ENCODE results near the gene KIF20B. TPM values are rescaled to one million over a fixed set of nuclear protein-coding genes. Genes with fewer than 3 reads are reported as not detected.
A peak's percentile ranks its signal among the peaks of the same experiment; 100 is the strongest.

The KIF20B gene
- total RNA-seq, 1 experiment from 2014 or later, result 59.1 TPM

DNA sequence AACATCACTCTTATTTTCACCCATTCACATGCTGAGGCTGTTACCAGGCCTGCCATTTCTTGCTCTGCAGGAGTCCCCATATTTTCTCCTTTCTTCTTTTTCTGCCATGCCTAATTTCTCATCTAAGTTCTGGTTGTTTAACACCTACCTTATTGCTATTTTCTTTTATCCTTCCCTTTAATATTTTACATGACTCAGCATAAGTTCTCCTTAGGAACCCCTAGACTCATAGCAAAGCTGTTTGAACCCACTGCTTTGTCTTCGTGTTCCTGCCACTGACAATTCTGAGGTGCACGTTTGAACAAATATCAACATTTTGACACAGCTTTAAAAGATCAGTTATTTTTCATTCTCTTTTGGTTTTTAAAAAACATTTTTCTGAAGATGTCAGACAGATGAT lies 98.2 kb downstream of the KIF20B start:
- Mint-ChIP-seq H3K27ac (0 out of 7 replicates have a peak overlapping the region, but pooled peaks of 1 of the 3 experiments have one; percentile 2), H3K4me1 (peaks cover 13 to 19% of the 10 kb centered on the region in 2 experiments), H3K9me3 (no peaks in the 10 kb centered on the region), H3K36me3 (ENCODE audit: insufficient read depth in 1 of 3, low read depth in 3 of 3) (no peaks in the 10 kb centered on the region), H3K4me3 (no peak overlapping the region), H3K27me3 (ENCODE audit: low read depth) (no peaks in the 10 kb centered on the region)
- no peak for DNase-seq
- peaks cover 4% of the 10 kb centered on the region; the same call in 1 of the 2 replicates for H3K4me1 ChIP-seq (ENCODE audit: insufficient read depth, low read length)
- no peaks in the 10 kb centered on the region for H3K79me2 ChIP-seq (ENCODE audit: insufficient read depth, low read length)
- no CpG with 5 or more reads among the region's 2 CpGs for WGBS (ENCODE audit: extremely low coverage, insufficient read length, low lambda C conversion rate)
- no peaks in the 10 kb centered on the region for H3K23me2 ChIP-seq (ENCODE audit: insufficient read length, low read depth, low read length, poor library complexity, severe bottlenecking)
- no peak overlapping the region for H3K18ac ChIP-seq (ENCODE audit: insufficient read length, low read depth, low read length)
- H3K27me3 ChIP-seq (ENCODE audit: insufficient read depth, low read length), result no peaks in the 10 kb centered on the region
- no peak overlapping the region for H2AFZ ChIP-seq (ENCODE audit: low read length)
- no peak overlapping the region for H3K56ac ChIP-seq (ENCODE audit: insufficient read length, low read depth, low read length)
- H4K5ac ChIP-seq (ENCODE audit: insufficient read length, low read depth, low read length), result no peak overlapping the region
- H2BK20ac ChIP-seq (ENCODE audit: low read depth, low read length, poor library complexity, severe bottlenecking), result peak overlapping the region; percentile 33
- H2AK5ac ChIP-seq (ENCODE audit: insufficient read length, low read length), result no peak overlapping the region
- H3K4me2 ChIP-seq (ENCODE audit: insufficient read depth, insufficient read length, low read length), result no peak overlapping the region
- no peak overlapping the region for H3K23ac ChIP-seq (ENCODE audit: insufficient read length, low read depth, low read length)
- no peak overlapping the region for H2BK12ac ChIP-seq (ENCODE audit: insufficient read length, low read depth, low read length)
- H3K14ac ChIP-seq (ENCODE audit: insufficient read depth, low read length), result no peak overlapping the region
- H3K79me1 ChIP-seq (ENCODE audit: insufficient read depth, low read depth, low read length, poor library complexity, severe bottlenecking), result no peaks in the 10 kb centered on the region
- H3K9ac ChIP-seq (ENCODE audit: extremely low read depth, insufficient read length, low read length), result no peak overlapping the region
- TF ChIP-seq, protein P1, sequence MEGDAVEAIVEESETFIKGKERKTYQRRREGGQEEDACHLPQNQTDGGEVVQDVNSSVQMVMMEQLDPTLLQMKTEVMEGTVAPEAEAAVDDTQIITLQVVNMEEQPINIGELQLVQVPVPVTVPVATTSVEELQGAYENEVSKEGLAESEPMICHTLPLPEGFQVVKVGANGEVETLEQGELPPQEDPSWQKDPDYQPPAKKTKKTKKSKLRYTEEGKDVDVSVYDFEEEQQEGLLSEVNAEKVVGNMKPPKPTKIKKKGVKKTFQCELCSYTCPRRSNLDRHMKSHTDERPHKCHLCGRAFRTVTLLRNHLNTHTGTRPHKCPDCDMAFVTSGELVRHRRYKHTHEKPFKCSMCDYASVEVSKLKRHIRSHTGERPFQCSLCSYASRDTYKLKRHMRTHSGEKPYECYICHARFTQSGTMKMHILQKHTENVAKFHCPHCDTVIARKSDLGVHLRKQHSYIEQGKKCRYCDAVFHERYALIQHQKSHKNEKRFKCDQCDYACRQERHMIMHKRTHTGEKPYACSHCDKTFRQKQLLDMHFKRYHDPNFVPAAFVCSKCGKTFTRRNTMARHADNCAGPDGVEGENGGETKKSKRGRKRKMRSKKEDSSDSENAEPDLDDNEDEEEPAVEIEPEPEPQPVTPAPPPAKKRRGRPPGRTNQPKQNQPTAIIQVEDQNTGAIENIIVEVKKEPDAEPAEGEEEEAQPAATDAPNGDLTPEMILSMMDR (conservative IDR thresholded peaks at IDR 0.05), result no peak
- no peak overlapping the region for H2BK15ac ChIP-seq (ENCODE audit: low read depth, low read length)
- H2BK5ac ChIP-seq (ENCODE audit: insufficient read length, low read length), result no peak overlapping the region
- no peaks in the 10 kb centered on the region for H4K20me1 ChIP-seq (ENCODE audit: control insufficient read depth, insufficient read depth, insufficient read length)
- no peak overlapping the region for H4K8ac ChIP-seq (replicated peaks; ENCODE audit: insufficient read length, low read depth, low read length)
- H3K9me3 ChIP-seq (ENCODE audit: control insufficient read depth, low read depth, low read length), result no peaks in the 10 kb centered on the region
- no peak overlapping the region for H3T11ph ChIP-seq (ENCODE audit: low read length)
- H3K27ac ChIP-seq (ENCODE audit: insufficient read length, low read depth, low read length), result no peak overlapping the region
- H3K4ac ChIP-seq (ENCODE audit: low read depth, low read length), result no peak overlapping the region
- H4K91ac ChIP-seq (ENCODE audit: insufficient read length, low read depth, low read length), result no peak overlapping the region
- H2BK120ac ChIP-seq (ENCODE audit: low read depth, low read length, poor library complexity, severe bottlenecking), result no peak overlapping the region
